Measurements from ENCODE around the gene TLK1.

The TLK1 gene

GRCh38 chr2:171034315-171034714 lies 126.4 kb downstream of the TLK1 start:
- H3K27ac ChIP-seq (replicated peaks; ENCODE audit: low read length) = no peak overlapping the region
- H3K36me3 ChIP-seq (replicated peaks in 1 of 2; ENCODE audit: control insufficient read depth in 2 of 2, insufficient read depth in 2 of 2, low read length in 2 of 2) = peaks cover 4 to 96% of the 10 kb centered on the region in 2 donors
- no peak overlapping the region for H4K91ac ChIP-seq (ENCODE audit: low read depth, low read length, poor library complexity)
- H3K27me3 ChIP-seq (ENCODE audit: control insufficient read depth in 3 of 3, insufficient read depth in 3 of 3, low read depth in 1 of 3, low read length in 3 of 3) = no peaks in the 10 kb centered on the region
- H4K8ac ChIP-seq (ENCODE audit: low read depth, low read length) = no peak overlapping the region
- no peak overlapping the region for H3K4ac ChIP-seq (ENCODE audit: low read length)
- H3K23ac ChIP-seq (ENCODE audit: low read depth, low read length, poor library complexity) = no peak overlapping the region
- H2AK5ac ChIP-seq (ENCODE audit: low read depth, low read length) = no peak overlapping the region
- no peak overlapping the region for H3K4me2 ChIP-seq (ENCODE audit: insufficient read depth, low read length, poor library complexity, severe bottlenecking)
- no peak overlapping the region for H2AFZ ChIP-seq (ENCODE audit: low read length)
- DNase-seq (ENCODE audit: low spot score) = no peak
- no peak overlapping the region for H3K18ac ChIP-seq (ENCODE audit: low read length)
- H2BK15ac ChIP-seq (ENCODE audit: low read length) = no peak overlapping the region
- no peaks in the 10 kb centered on the region for H3K4me1 ChIP-seq (ENCODE audit: control insufficient read depth in 2 of 2, insufficient read depth in 1 of 2, low read depth in 1 of 2, low read length in 2 of 2)
- H3K9ac ChIP-seq (ENCODE audit: low read depth, low read length, poor library complexity) = no peak overlapping the region
- no peak overlapping the region for H3K4me3 ChIP-seq (ENCODE audit: low read length in 2 of 2)
- no peak overlapping the region for H2BK120ac ChIP-seq (ENCODE audit: low read depth, low read length)
- WGBS, 2 donors (ENCODE audit: extremely low coverage in 2 of 2, insufficient read length in 2 of 2, insufficient replicate concordance in 1 of 2) = no CpG with 5 or more reads among the region's 2 CpGs
- H3K9me3 ChIP-seq (replicated peaks in 1 of 2; ENCODE audit: control insufficient read depth in 2 of 2, insufficient read depth in 1 of 2, low read depth in 1 of 2, low read length in 2 of 2) = peaks cover 0 to 4% of the 10 kb centered on the region in 2 donors
- no peaks in the 10 kb centered on the region for H3K79me1 ChIP-seq (ENCODE audit: low read depth, low read length)
- H2BK12ac ChIP-seq (ENCODE audit: low read length) = no peak overlapping the region
- no peak overlapping the region for H2BK5ac ChIP-seq (ENCODE audit: low read length)
- no peak overlapping the region for H3K14ac ChIP-seq (ENCODE audit: low read length)

GRCh38 chr2:171025214-171025613 lies 135.5 kb downstream of the TLK1 start:
- Histone ChIP-seq H3K4me2 (ENCODE audit: insufficient read depth, low read length, poor library complexity, severe bottlenecking) (no peak overlapping the region), H3K18ac (ENCODE audit: low read length) (no peak overlapping the region), H3K4me3 (ENCODE audit: low read length in 2 of 2) (no peak overlapping the region), H3K36me3 (replicated peaks in 1 of 2; ENCODE audit: control insufficient read depth in 2 of 2, insufficient read depth in 2 of 2, low read length in 2 of 2) (peaks cover 4 to 79% of the 10 kb centered on the region in 2 donors), H2AFZ (ENCODE audit: low read length) (no peak overlapping the region), H2BK120ac (ENCODE audit: low read depth, low read length) (no peak overlapping the region), H4K8ac (ENCODE audit: low read depth, low read length) (no peak overlapping the region), H3K4me1 (ENCODE audit: control insufficient read depth in 2 of 2, insufficient read depth in 1 of 2, low read depth in 1 of 2, low read length in 2 of 2) (no peaks in the 10 kb centered on the region), H2AK5ac (ENCODE audit: low read depth, low read length) (no peak overlapping the region), H4K91ac (ENCODE audit: low read depth, low read length, poor library complexity) (no peak overlapping the region), H3K9ac (ENCODE audit: low read depth, low read length, poor library complexity) (no peak overlapping the region), H3K27ac (replicated peaks; ENCODE audit: low read length) (no peak overlapping the region), H3K79me1 (ENCODE audit: low read depth, low read length) (no peaks in the 10 kb centered on the region), H2BK5ac (ENCODE audit: low read length) (no peak overlapping the region), H3K4ac (ENCODE audit: low read length) (no peak overlapping the region), H2BK12ac (ENCODE audit: low read length) (no peak overlapping the region), H3K27me3 (ENCODE audit: control insufficient read depth in 3 of 3, insufficient read depth in 3 of 3, low read depth in 1 of 3, low read length in 3 of 3) (no peaks in the 10 kb centered on the region), H2BK15ac (ENCODE audit: low read length) (no peak overlapping the region), H3K23ac (ENCODE audit: low read depth, low read length, poor library complexity) (no peak overlapping the region), H3K14ac (ENCODE audit: low read length) (no peak overlapping the region), H3K9me3 (replicated peaks in 1 of 2; ENCODE audit: control insufficient read depth in 2 of 2, insufficient read depth in 1 of 2, low read depth in 1 of 2, low read length in 2 of 2) (no peaks in the 10 kb centered on the region)
- no peak for DNase-seq (ENCODE audit: low spot score)
- no CpG with 5 or more reads among the region's 3 CpGs for WGBS, 2 donors (ENCODE audit: extremely low coverage in 2 of 2, insufficient read length in 2 of 2, insufficient replicate concordance in 1 of 2)

DNA sequence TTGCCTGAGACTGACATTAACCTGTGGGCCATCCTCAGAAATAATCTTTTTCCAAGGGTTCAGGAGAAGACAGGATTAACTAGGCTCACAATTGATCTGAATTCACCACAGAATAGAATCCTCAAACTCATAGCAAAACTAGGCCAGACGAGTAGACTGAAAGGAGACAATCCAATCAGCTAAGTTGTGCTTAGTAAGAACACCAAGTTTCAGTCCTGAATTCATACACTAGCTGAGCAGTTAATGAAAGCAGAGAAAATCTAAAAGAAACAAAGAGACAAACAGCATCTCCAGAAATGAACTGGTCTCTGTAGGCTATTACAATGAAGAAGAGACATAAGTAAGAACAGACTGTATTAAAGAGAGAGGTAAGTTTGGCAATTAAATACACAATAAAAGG lies 142.2 kb downstream of the TLK1 start:
- Histone ChIP-seq H3K14ac (ENCODE audit: low read length) (no peak overlapping the region), H2BK12ac (ENCODE audit: low read length) (no peak overlapping the region), H2BK5ac (ENCODE audit: low read length) (no peak overlapping the region), H3K9me3 (replicated peaks in 1 of 2; ENCODE audit: control insufficient read depth in 2 of 2, insufficient read depth in 1 of 2, low read depth in 1 of 2, low read length in 2 of 2) (no peaks in the 10 kb centered on the region), H3K4me2 (ENCODE audit: insufficient read depth, low read length, poor library complexity, severe bottlenecking) (no peak overlapping the region), H3K18ac (ENCODE audit: low read length) (no peak overlapping the region), H3K4ac (ENCODE audit: low read length) (no peak overlapping the region), H3K4me3 (ENCODE audit: low read length in 2 of 2) (no peak overlapping the region), H4K8ac (ENCODE audit: low read depth, low read length) (no peak overlapping the region), H3K4me1 (ENCODE audit: control insufficient read depth in 2 of 2, insufficient read depth in 1 of 2, low read depth in 1 of 2, low read length in 2 of 2) (no peaks in the 10 kb centered on the region), H3K9ac (ENCODE audit: low read depth, low read length, poor library complexity) (no peak overlapping the region), H3K27me3 (ENCODE audit: control insufficient read depth in 3 of 3, insufficient read depth in 3 of 3, low read depth in 1 of 3, low read length in 3 of 3) (no peaks in the 10 kb centered on the region), H2AK5ac (ENCODE audit: low read depth, low read length) (no peak overlapping the region), H3K23ac (ENCODE audit: low read depth, low read length, poor library complexity) (no peak overlapping the region), H3K36me3 (replicated peaks in 1 of 2; ENCODE audit: control insufficient read depth in 2 of 2, insufficient read depth in 2 of 2, low read length in 2 of 2) (peaks cover 7 to 76% of the 10 kb centered on the region in 2 donors), H2BK120ac (ENCODE audit: low read depth, low read length) (no peak overlapping the region), H3K27ac (replicated peaks; ENCODE audit: low read length) (no peak overlapping the region), H2BK15ac (ENCODE audit: low read length) (no peak overlapping the region), H3K79me1 (ENCODE audit: low read depth, low read length) (no peaks in the 10 kb centered on the region), H2AFZ (ENCODE audit: low read length) (no peak overlapping the region), H4K91ac (ENCODE audit: low read depth, low read length, poor library complexity) (no peak overlapping the region)
- DNase-seq (ENCODE audit: low spot score) = no peak
- no CpG with 5 or more reads among the region's 1 CpG for WGBS, 2 donors (ENCODE audit: extremely low coverage in 2 of 2, insufficient read length in 2 of 2, insufficient replicate concordance in 1 of 2)

DNA sequence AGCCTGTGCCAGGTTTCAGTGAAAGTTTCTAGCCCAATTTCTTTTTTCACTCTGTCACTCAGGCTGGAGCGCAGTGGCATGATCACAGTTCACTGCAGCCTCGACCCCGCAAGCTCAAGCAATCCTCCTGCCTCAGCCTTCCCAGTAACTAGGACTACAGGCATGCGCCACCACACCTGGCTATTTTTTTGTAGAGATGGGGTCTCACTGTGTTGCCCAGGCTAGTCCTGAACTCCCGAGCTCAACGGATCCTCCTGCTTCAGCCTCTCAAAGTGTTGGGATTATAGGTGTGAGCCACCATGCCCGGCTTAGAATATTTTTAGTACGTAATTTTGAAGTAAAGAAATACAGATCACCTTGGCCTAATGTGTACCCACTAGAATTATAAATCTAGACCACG lies 144.6 kb downstream of the TLK1 start:
- Histone ChIP-seq H4K91ac (ENCODE audit: low read depth, low read length, poor library complexity) (no peak overlapping the region), H3K4me2 (ENCODE audit: insufficient read depth, low read length, poor library complexity, severe bottlenecking) (no peak overlapping the region), H4K8ac (ENCODE audit: low read depth, low read length) (no peak overlapping the region), H3K9ac (ENCODE audit: low read depth, low read length, poor library complexity) (no peak overlapping the region), H3K79me1 (ENCODE audit: low read depth, low read length) (no peaks in the 10 kb centered on the region), H3K23ac (ENCODE audit: low read depth, low read length, poor library complexity) (no peak overlapping the region), H3K18ac (ENCODE audit: low read length) (no peak overlapping the region), H3K4ac (ENCODE audit: low read length) (no peak overlapping the region), H2BK120ac (ENCODE audit: low read depth, low read length) (no peak overlapping the region), H2BK12ac (ENCODE audit: low read length) (no peak overlapping the region), H3K36me3 (replicated peaks in 1 of 2; ENCODE audit: control insufficient read depth in 2 of 2, insufficient read depth in 2 of 2, low read length in 2 of 2) (peaks cover 5 to 75% of the 10 kb centered on the region in 2 donors), H2BK5ac (ENCODE audit: low read length) (no peak overlapping the region), H3K27me3 (ENCODE audit: control insufficient read depth in 3 of 3, insufficient read depth in 3 of 3, low read depth in 1 of 3, low read length in 3 of 3) (no peaks in the 10 kb centered on the region), H2AFZ (ENCODE audit: low read length) (no peak overlapping the region), H3K27ac (replicated peaks; ENCODE audit: low read length) (no peak overlapping the region), H3K4me3 (ENCODE audit: low read length in 2 of 2) (no peak overlapping the region), H3K4me1 (ENCODE audit: control insufficient read depth in 2 of 2, insufficient read depth in 1 of 2, low read depth in 1 of 2, low read length in 2 of 2) (no peaks in the 10 kb centered on the region), H2BK15ac (ENCODE audit: low read length) (no peak overlapping the region), H2AK5ac (ENCODE audit: low read depth, low read length) (no peak overlapping the region), H3K9me3 (replicated peaks in 1 of 2; ENCODE audit: control insufficient read depth in 2 of 2, insufficient read depth in 1 of 2, low read depth in 1 of 2, low read length in 2 of 2) (peaks cover 0 to 5% of the 10 kb centered on the region in 2 donors), H3K14ac (ENCODE audit: low read length) (no peak overlapping the region)
- DNase-seq (ENCODE audit: low spot score) = no peak
- WGBS, 2 donors (ENCODE audit: extremely low coverage in 2 of 2, insufficient read length in 2 of 2, insufficient replicate concordance in 1 of 2) = no CpG with 5 or more reads among the region's 9 CpGs

Data from neuronal stem cell (in vitro differentiated cells).